Measurements from ENCODE around the gene ZNF578.

The ZNF578 gene

DNA sequence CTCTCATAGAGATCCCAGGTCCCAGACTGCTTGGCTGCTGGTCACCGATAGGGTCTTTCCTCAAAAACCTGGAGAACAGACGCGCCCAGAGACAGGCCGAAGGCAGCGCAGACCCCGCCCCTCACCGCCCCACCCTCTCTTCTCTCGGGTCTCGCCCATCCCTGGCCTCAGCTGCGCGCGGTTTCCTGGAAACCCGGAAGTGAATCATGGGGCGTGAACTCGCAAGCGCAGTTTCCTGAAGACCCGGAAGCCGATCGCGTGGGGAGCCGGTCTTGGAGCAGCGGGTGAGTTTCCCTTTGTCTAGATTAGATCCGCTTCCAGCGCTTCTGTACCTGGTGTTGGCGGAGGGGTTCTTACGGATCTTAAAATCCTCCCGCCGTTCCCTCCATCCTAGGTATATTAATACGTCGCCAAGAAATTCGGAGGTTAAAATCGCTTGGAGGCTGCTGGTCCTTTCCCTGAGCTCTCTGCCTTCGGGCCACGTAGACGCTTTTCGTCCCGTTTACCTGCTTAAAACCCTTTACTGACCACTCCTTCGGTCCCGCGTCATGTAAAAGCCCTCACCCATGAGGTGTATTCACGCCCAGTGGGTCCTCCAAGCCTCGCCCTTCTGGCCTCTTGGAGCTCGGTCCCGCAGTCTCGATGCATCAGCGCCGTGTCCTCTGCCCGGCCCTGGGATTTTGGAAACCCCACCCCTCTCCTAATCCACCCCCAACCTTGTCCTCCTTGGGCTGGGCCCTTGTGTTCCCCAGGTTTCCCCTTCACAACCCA is at the start of gene ZNF578:
Gene ZNF578, plus strand, starts transcription at position 230 of the 771 bp plus-strand sequence. CDS start 48,293 bp downstream, outside the sequence.
- Histone ChIP-seq H3K36me3 (ENCODE audit: control insufficient read depth, insufficient read depth, low read length, severe bottlenecking) (peaks cover 21% of the 10 kb centered on the region), H3K27me3 (replicated peaks; ENCODE audit: control insufficient read depth, insufficient read depth, low read length) (no peaks in the 10 kb centered on the region), H3K9ac (ENCODE audit: low read length) (peak within 1 kb of the TSS; percentile 80), H3K4me3 (ENCODE audit: low read length) (peak within 1 kb of the TSS; percentile 91), H3K4me1 (ENCODE audit: control insufficient read depth, insufficient read depth, low read length) (peaks cover 4% of the 10 kb centered on the region), H3K9me3 (ENCODE audit: control insufficient read depth, low read length) (peaks cover 86% of the 10 kb centered on the region)
- DNase-seq (ENCODE audit: low read depth), result peak; percentile 90

DNA sequence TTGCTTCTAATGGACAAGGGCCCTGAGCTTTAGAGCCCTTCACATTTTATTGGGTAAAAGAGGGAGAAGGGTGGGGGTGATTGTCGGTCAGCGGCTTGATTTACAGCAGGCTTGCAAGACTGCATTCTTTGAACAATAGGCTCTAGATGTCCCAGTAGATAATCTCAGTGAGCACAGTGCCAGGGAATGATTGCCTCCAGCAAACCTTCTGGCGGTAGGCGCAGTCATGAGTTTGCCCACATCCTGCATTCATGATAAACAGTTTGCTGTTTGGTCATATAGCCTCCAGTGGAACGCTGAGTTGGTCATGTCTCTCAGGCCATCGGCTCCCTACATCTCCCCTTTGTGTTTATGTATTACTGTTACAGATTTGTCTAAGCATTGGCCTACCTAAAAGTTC is 43.1 kb upstream of the ZNF578 start:
- no peaks in the 10 kb centered on the region for H3K27me3 ChIP-seq (replicated peaks; ENCODE audit: control insufficient read depth, insufficient read depth, low read length)
- DNase-seq (ENCODE audit: low read depth), result no peak
- peaks cover 76% of the 10 kb centered on the region for H3K9me3 ChIP-seq (ENCODE audit: control insufficient read depth, low read length)
- H3K36me3 ChIP-seq (ENCODE audit: control insufficient read depth, insufficient read depth, low read length, severe bottlenecking), result peaks cover 100% of the 10 kb centered on the region
- H3K9ac ChIP-seq (ENCODE audit: low read length), result no peak overlapping the region
- H3K4me3 ChIP-seq (ENCODE audit: low read length), result no peak overlapping the region
- no peaks in the 10 kb centered on the region for H3K4me1 ChIP-seq (ENCODE audit: control insufficient read depth, insufficient read depth, low read length)

DNA sequence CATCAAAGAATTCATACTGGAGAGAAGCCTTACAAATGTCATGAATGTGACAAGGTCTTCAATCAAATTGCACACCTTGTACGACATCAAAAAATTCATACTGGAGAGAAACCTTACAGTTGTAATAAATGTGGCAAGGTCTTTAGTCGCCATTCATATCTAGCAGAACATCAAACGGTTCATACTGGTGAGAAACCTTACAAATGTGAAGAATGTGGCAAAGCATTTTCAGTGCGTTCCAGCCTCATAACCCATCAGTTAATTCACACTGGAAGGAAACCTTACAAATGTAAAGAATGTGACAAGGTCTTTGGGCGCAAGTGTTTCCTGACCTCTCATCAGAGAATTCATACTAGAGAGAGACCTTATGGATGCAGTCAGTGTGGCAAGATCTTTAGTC is 37.6 kb upstream of the ZNF578 start:
- no peak for DNase-seq (ENCODE audit: low read depth)
- H3K9me3 ChIP-seq (ENCODE audit: control insufficient read depth, low read length), result peaks cover 89% of the 10 kb centered on the region

DNA sequence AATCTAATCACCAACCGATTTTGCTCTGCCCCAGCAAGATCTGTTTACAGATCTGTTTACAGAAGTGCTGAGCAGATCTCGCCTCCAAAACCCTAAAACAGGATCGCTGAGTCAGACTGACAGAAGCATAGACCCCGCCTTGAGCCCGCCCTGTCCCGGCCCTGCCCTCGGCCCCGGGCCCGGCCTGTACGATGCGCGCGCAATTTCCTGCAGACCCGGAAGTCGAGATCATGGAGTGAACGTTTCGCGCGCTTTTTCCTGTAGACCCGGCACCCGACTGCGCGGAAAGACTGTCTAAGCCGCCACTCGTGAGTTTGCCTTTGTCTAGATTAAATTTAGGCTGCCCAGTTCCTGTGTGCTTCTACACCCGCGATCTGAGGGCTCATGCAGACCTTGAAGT is 24.4 kb upstream of the ZNF578 start, which contains the start of gene ZNF534:
Gene ZNF534, plus strand, starts transcription at position 212 of the 400 bp plus-strand sequence. CDS start 2,327 bp downstream, outside the sequence.
- Histone ChIP-seq H3K9ac (ENCODE audit: low read length) (no peak within 1 kb of the TSS), H3K9me3 (ENCODE audit: control insufficient read depth, low read length) (peaks cover 26% of the 10 kb centered on the region), H3K4me3 (ENCODE audit: low read length) (no peak within 1 kb of the TSS), H3K27me3 (replicated peaks; ENCODE audit: control insufficient read depth, insufficient read depth, low read length) (no peaks in the 10 kb centered on the region), H3K36me3 (ENCODE audit: control insufficient read depth, insufficient read depth, low read length, severe bottlenecking) (no peaks in the 10 kb centered on the region), H3K4me1 (ENCODE audit: control insufficient read depth, insufficient read depth, low read length) (no peaks in the 10 kb centered on the region)
- no peak for DNase-seq (ENCODE audit: low read depth)

More for the DNA sequence above, 37.6 kb upstream of the ZNF578 start:
- H3K4me3 ChIP-seq (ENCODE audit: low read length), result peak overlapping the region; percentile 59
- H3K36me3 ChIP-seq (ENCODE audit: control insufficient read depth, insufficient read depth, low read length, severe bottlenecking), result peaks cover 52% of the 10 kb centered on the region
- H3K4me1 ChIP-seq (ENCODE audit: control insufficient read depth, insufficient read depth, low read length), result no peaks in the 10 kb centered on the region
- no peak overlapping the region for H3K9ac ChIP-seq (ENCODE audit: low read length)
- no peaks in the 10 kb centered on the region for H3K27me3 ChIP-seq (replicated peaks; ENCODE audit: control insufficient read depth, insufficient read depth, low read length)

DNA sequence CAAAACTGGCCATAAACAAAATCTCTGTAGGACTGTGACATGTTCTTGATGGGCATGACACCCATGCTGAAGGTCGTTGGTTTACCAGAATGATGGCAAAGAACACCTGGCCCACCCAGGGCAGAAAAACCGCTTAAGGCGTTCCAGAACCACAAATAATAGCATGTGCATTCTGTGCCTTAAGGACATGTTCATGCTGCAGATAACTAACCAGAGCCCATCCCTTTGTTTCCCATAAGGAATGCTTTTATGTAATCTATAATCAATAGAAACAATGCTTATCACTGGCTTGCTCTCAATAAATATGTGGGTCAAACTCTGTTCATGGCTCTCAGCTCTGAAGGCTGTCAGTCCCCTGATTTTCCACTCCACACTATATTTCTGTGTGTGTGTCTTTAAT is 11.2 kb upstream of the ZNF578 start:
- Histone ChIP-seq H3K4me1 (ENCODE audit: control insufficient read depth, insufficient read depth, low read length) (no peaks in the 10 kb centered on the region), H3K9ac (ENCODE audit: low read length) (no peak overlapping the region), H3K27me3 (replicated peaks; ENCODE audit: control insufficient read depth, insufficient read depth, low read length) (no peaks in the 10 kb centered on the region), H3K36me3 (ENCODE audit: control insufficient read depth, insufficient read depth, low read length, severe bottlenecking) (no peaks in the 10 kb centered on the region), H3K4me3 (ENCODE audit: low read length) (no peak overlapping the region), H3K9me3 (ENCODE audit: control insufficient read depth, low read length) (peaks cover 59% of the 10 kb centered on the region)
- DNase-seq (ENCODE audit: low read depth), result no peak

DNA sequence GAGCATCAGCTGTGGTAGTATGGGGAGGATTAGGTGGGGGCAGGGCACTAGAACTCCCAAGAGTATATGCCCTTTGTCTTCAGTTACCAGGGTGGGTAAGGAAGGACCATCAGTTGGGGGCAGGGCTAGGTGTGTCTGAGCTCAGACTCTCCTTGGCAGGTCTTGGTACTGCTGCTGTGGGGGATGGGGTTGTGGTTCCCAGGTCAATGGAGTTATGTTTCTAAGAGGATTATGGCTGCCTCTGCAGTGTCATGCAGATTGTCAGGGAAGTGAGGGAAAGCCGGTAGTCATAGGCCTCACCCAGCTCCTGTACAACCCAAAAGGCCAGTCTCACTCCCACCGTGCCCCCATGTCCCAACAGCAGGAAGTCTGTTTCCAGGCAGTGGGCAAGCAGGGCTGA is 8.8 kb upstream of the ZNF578 start:
- Histone ChIP-seq H3K9ac (ENCODE audit: low read length) (no peak overlapping the region), H3K36me3 (ENCODE audit: control insufficient read depth, insufficient read depth, low read length, severe bottlenecking) (no peaks in the 10 kb centered on the region), H3K4me1 (ENCODE audit: control insufficient read depth, insufficient read depth, low read length) (no peaks in the 10 kb centered on the region), H3K9me3 (ENCODE audit: control insufficient read depth, low read length) (peaks cover 50% of the 10 kb centered on the region), H3K4me3 (ENCODE audit: low read length) (no peak overlapping the region), H3K27me3 (replicated peaks; ENCODE audit: control insufficient read depth, insufficient read depth, low read length) (no peaks in the 10 kb centered on the region)
- no peak for DNase-seq (ENCODE audit: low read depth)

DNA sequence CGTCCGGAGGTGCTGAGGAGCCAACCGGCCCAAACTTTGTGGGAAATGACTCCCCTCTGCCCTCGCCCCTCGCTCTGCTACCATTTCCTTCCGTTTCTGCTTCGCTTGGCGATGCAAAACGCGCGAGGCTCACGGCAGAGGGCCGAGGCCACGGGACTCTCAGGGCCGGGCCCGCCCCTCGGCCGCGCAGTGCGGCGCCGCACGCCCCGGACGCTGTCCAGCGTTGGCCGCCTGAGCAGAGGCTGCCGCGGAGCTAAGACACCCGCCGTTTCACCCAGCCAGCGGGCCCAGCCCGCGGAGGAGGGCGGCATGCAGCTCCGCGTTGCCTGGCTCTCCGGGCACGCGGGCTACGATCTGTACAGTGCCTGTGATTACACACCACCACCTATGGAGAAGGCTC is 2.1 kb upstream of the ZNF578 start:
- no peak for DNase-seq (ENCODE audit: low read depth)
- H3K27me3 ChIP-seq (replicated peaks; ENCODE audit: control insufficient read depth, insufficient read depth, low read length), result no peaks in the 10 kb centered on the region
- H3K4me3 ChIP-seq (ENCODE audit: low read length), result peak overlapping the region; percentile 37
- no peak overlapping the region for H3K9ac ChIP-seq (ENCODE audit: low read length)
- peaks cover 4% of the 10 kb centered on the region for H3K4me1 ChIP-seq (ENCODE audit: control insufficient read depth, insufficient read depth, low read length)
- H3K9me3 ChIP-seq (ENCODE audit: control insufficient read depth, low read length), result peaks cover 73% of the 10 kb centered on the region
- H3K36me3 ChIP-seq (ENCODE audit: control insufficient read depth, insufficient read depth, low read length, severe bottlenecking), result peaks cover 2% of the 10 kb centered on the region

DNA sequence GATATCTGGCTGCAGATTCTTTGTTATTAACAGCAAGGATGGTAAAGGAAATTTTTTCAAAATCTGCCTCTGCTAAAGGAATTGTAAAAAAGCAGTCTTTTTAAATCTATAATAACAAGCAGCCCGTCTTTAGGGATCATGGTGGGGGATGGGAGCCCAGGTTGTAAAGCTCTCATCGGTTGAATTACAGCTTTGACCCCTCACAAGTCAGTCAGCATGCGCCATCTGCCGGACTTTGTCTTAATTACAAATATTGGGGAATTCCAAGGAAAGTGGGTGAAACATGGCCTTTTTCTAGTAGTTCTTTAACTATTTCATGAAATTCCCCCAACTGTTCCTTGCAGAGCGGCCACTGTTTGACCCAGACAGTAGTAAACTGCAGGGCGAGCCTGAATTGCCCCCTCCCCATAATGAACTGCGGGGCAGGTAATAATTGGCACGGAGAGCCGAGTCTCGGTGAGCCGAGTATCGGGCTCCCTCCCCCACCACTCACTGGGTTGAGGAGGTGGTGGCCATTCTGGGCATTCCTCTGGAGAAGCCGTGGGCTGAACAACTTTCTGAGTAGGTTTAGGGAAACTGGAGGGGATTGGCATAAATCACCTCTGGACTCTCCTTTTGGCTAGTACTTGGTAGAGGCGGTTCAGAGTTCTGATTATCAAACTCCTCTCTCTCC is 11.6 kb downstream of the ZNF578 start:
- Histone ChIP-seq H3K4me1 (ENCODE audit: control insufficient read depth, insufficient read depth, low read length) (no peaks in the 10 kb centered on the region), H3K27me3 (replicated peaks; ENCODE audit: control insufficient read depth, insufficient read depth, low read length) (no peaks in the 10 kb centered on the region), H3K36me3 (ENCODE audit: control insufficient read depth, insufficient read depth, low read length, severe bottlenecking) (peaks cover 16% of the 10 kb centered on the region), H3K9me3 (ENCODE audit: control insufficient read depth, low read length) (peaks cover 100% of the 10 kb centered on the region), H3K9ac (ENCODE audit: low read length) (no peak overlapping the region), H3K4me3 (ENCODE audit: low read length) (peak overlapping the region; percentile 46)
- no peak for DNase-seq (ENCODE audit: low read depth)

DNA sequence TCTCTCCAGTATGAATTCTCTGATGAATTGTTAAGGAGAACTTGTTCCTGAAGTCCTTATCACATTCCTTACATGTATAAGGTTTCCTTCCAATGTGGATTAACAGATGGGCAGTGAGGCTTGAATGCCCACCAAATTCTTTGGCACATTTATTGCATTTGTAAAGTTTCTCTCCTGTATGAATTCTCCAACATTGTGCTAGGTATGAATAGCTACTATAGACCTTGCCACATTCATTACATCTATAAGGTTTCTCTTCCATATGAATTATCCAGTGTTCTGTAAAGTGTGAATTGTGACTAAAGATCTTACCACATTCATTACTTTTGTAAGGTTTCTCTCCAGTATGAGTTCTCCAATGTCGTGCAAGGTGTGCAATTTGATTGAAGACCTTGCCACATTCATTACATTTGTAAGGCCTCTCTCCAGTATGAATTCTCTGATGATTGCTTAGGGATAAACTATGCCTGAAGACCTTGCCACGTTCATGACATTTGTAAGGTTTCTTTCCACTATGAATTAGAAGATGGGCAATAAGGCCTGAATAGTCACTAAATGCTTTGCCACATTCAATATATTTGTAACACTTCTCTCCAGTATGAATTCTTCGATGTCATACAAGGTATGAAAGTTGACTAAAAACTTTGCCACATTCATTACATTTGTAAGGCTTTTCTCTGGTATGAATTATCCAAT is 20.4 kb downstream of the ZNF578 start:
- Histone ChIP-seq H3K27me3 (replicated peaks; ENCODE audit: control insufficient read depth, insufficient read depth, low read length) (no peaks in the 10 kb centered on the region), H3K4me1 (ENCODE audit: control insufficient read depth, insufficient read depth, low read length) (no peaks in the 10 kb centered on the region), H3K4me3 (ENCODE audit: low read length) (peak overlapping the region; percentile 40), H3K9ac (ENCODE audit: low read length) (no peak overlapping the region), H3K9me3 (ENCODE audit: control insufficient read depth, low read length) (peaks cover 100% of the 10 kb centered on the region), H3K36me3 (ENCODE audit: control insufficient read depth, insufficient read depth, low read length, severe bottlenecking) (peaks cover 12% of the 10 kb centered on the region)
- DNase-seq (ENCODE audit: low read depth), result peak; percentile 2

DNA sequence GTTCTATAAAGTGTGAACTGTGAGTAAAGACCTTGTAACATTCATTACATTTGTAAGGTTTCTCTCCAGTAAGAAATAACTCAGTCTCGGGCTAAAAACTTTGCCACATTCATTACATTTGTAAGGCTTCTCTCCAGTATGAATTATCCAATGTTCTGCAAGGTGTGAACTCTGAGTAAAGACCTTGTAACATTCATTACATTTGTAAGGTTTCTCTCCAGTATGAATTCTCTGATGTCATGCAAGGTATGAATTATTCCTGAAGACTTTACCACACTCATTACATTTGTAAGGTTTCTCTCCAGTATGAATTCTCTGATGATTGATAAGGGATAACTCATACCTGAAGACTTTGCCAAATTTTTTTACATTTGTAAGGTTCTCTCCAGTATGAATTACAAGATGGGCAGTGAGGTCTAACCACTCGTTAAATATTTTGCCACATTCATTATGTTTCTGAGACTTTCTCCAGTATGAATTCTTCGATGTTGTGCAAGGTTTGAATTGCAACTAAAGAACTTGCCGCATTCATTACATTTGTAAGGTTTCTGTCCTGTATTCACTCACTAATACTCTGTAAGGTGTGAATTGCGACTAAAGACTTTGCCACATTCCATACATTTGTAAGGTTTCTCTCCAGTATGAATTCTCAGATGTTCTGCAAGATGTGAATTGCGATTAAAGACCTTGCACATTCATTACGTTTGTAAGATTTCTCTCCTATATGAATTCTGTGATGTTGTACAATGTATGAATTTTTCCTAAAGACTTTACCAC is 21.2 kb downstream of the ZNF578 start:
- no peaks in the 10 kb centered on the region for H3K27me3 ChIP-seq (replicated peaks; ENCODE audit: control insufficient read depth, insufficient read depth, low read length)
- H3K9ac ChIP-seq (ENCODE audit: low read length), result no peak overlapping the region
- peaks cover 100% of the 10 kb centered on the region for H3K9me3 ChIP-seq (ENCODE audit: control insufficient read depth, low read length)
- DNase-seq (ENCODE audit: low read depth), result no peak
- H3K36me3 ChIP-seq (ENCODE audit: control insufficient read depth, insufficient read depth, low read length, severe bottlenecking), result peaks cover 12% of the 10 kb centered on the region
- peak overlapping the region; percentile 57 for H3K4me3 ChIP-seq (ENCODE audit: low read length)
- no peaks in the 10 kb centered on the region for H3K4me1 ChIP-seq (ENCODE audit: control insufficient read depth, insufficient read depth, low read length)
